IMR-90 (cell line): ENCODE measurements around the gene RETREG1. TPM values are rescaled to one million over a fixed set of nuclear protein-coding genes. Genes with fewer than 3 reads are reported as not detected.

Experiments
- ATAC-seq: fragments of 200-7000 bp; cut with Tn5 transposase; 2 replicates; pipeline ENCODE4 v1.9.1; 2020; ENCODE audit warnings: low read depth, mild to moderate bottlenecking, moderate library complexity
- BruUV-seq: library from RNA; stranded (reverse); fragments of 400-500 nt; replicated peaks from 2 replicates; lab custom pipeline; 2021; lab: Mats Ljungman, UMichigan
- CTCF ChIA-PET: fragments of 300-600 bp; formaldehyde crosslinking; extraction: SDS; loops from one replicate; lab custom pipeline; 2021; ENCODE audit warnings: antibody characterized with exemption; lab: Yijun Ruan, JAX
- POLR2A ChIA-PET: fragments of 300-600 bp; sonication (Branson Sonifier 250); formaldehyde crosslinking; loops from one replicate; lab custom pipeline; 2022; ENCODE audit warnings: antibody characterized with exemption; ENCODE audit not compliant: unreplicated experiment; lab: Charles Lee
- DNase-seq: peaks from one replicate; pipeline ENCODE4 v3.0.0; 2013
- H2AFZ ChIP-seq: replicated peaks from 2 replicates; pipeline ENCODE3; 2013; ENCODE audit warnings: low read length, mild to moderate bottlenecking; ENCODE audit not compliant: poor library complexity
- H2AK5ac ChIP-seq: 2 replicates; pipeline ENCODE4 v1.6.1; 2013; ENCODE audit warnings: low read depth, low read length, inconsistent platforms
- H2AK9ac ChIP-seq: replicated peaks from 2 replicates; pipeline ENCODE3; 2013; ENCODE audit warnings: mild to moderate bottlenecking, low read depth, low read length, moderate library complexity; ENCODE audit not compliant: poor library complexity
- H2BK120ac ChIP-seq: 2 replicates; pipeline ENCODE4 v1.6.1; 2013; ENCODE audit warnings: low read depth, low read length, inconsistent platforms
- H2BK15ac ChIP-seq: 3 replicates; pipeline ENCODE4 v1.6.1; 2013; ENCODE audit warnings: low read depth, low read length, inconsistent platforms
- H2BK20ac ChIP-seq: 2 replicates; pipeline ENCODE4 v1.6.1; 2013; ENCODE audit warnings: low read depth, mild to moderate bottlenecking, inconsistent platforms, low read length, moderate library complexity
- H2BK5ac ChIP-seq: 2 replicates; pipeline ENCODE4 v1.6.1; 2013; ENCODE audit warnings: mild to moderate bottlenecking, low read depth, low read length, inconsistent platforms; ENCODE audit not compliant: poor library complexity, severe bottlenecking
- H3K14ac ChIP-seq: replicated peaks from 2 replicates; pipeline ENCODE4 v1.6.1; 2013; ENCODE audit warnings: low read depth, low read length, inconsistent platforms
- H3K18ac ChIP-seq: 2 replicates; pipeline ENCODE4 v1.6.1; 2013; ENCODE audit warnings: low read depth, low read length, control low read depth
- H3K23ac ChIP-seq: 2 replicates; pipeline ENCODE4 v1.6.1; 2013; ENCODE audit warnings: low read depth, low read length, inconsistent platforms
- H3K27ac ChIP-seq: 2 replicates; pipeline ENCODE4 v1.5.1; 2013; ENCODE audit warnings: mild to moderate bottlenecking, control low read depth, low read length; ENCODE audit not compliant: insufficient read depth
- H3K27me3 ChIP-seq: 2 replicates; pipeline ENCODE4 v1.6.1; 2013; ENCODE audit warnings: low read length; ENCODE audit not compliant: control insufficient read depth, insufficient read depth
- H3K36me3 ChIP-seq: 2 replicates; pipeline ENCODE4 v1.6.1; 2013; ENCODE audit warnings: low read length, mixed read lengths; ENCODE audit not compliant: control insufficient read depth, insufficient read depth
- H3K4ac ChIP-seq: 2 replicates; pipeline ENCODE4 v1.6.1; 2013; ENCODE audit warnings: low read depth, low read length, inconsistent platforms
- H3K4me1 ChIP-seq: 2 replicates; pipeline ENCODE4 v1.6.1; 2013; ENCODE audit warnings: low read length, mixed read lengths; ENCODE audit not compliant: control insufficient read depth, insufficient read depth
- H3K4me2 ChIP-seq: 2 replicates; pipeline ENCODE4 v1.6.1; 2013; ENCODE audit warnings: low read depth, mild to moderate bottlenecking, control low read depth, low read length, moderate library complexity
- H3K4me3 ChIP-seq: 2 replicates; pipeline ENCODE4 v1.5.1; 2013; ENCODE audit warnings: low read depth, mild to moderate bottlenecking, control low read depth, low read length, moderate library complexity; ENCODE audit not compliant: insufficient read depth
- H3K56ac ChIP-seq: 2 replicates; pipeline ENCODE4 v1.6.1; 2013; ENCODE audit warnings: low read length, inconsistent platforms; ENCODE audit not compliant: insufficient read depth; ENCODE audit errors: extremely low read depth
- H3K79me1 ChIP-seq, 2 experiments: 2 replicates each; pipeline ENCODE4 v1.6.1; 2013; ENCODE audit warnings: low read length in 2 of 2, inconsistent platforms in 1 of 2, low read depth in 1 of 2
- H3K9ac ChIP-seq: 2 replicates; pipeline ENCODE4 v1.6.1; 2013; ENCODE audit warnings: low read depth, low read length, control low read depth
- H3K9me1 ChIP-seq: 2 replicates; pipeline ENCODE4 v1.6.1; 2013; ENCODE audit warnings: low read length, inconsistent platforms; ENCODE audit not compliant: insufficient read depth
- H3K9me3 ChIP-seq: 2 replicates; pipeline ENCODE4 v1.6.1; 2013; ENCODE audit warnings: low read length; ENCODE audit not compliant: control insufficient read depth, insufficient read depth
- H4K20me1 ChIP-seq: 2 replicates; pipeline ENCODE4 v1.6.1; 2013; ENCODE audit warnings: low read length, inconsistent platforms; ENCODE audit not compliant: insufficient read depth
- H4K5ac ChIP-seq: 2 replicates; pipeline ENCODE4 v1.6.1; 2013; ENCODE audit warnings: mild to moderate bottlenecking, low read depth, low read length, control low read depth
- H4K8ac ChIP-seq, 2 experiments: 2 replicates each; pipeline ENCODE4 v1.6.1; 2013; ENCODE audit warnings: low read depth in 2 of 2, low read length in 2 of 2, control low read depth in 1 of 2, inconsistent platforms in 1 of 2
- H4K91ac ChIP-seq: 2 replicates; pipeline ENCODE4 v1.6.1; 2013; ENCODE audit warnings: low read depth, low read length, inconsistent platforms; ENCODE audit not compliant: insufficient read depth
- CEBPB ChIP-seq: IDR thresholded peaks from 2 replicates; pipeline ENCODE4 v1.6.1; 2012; ENCODE audit warnings: low read depth, low read length, improper control_type of control experiment
- CHD1 ChIP-seq: IDR thresholded peaks from 2 replicates; pipeline ENCODE4 v1.6.1; 2012; ENCODE audit warnings: low read depth, low read length, improper control_type of control experiment
- MAFK ChIP-seq: IDR thresholded peaks from 2 replicates; pipeline ENCODE4 v1.6.1; 2012; ENCODE audit warnings: low read depth, low read length, improper control_type of control experiment
- NFE2L2 ChIP-seq: fragments of 150-350 bp; IDR thresholded peaks from 2 replicates; pipeline ENCODE4 v1.6.1; 2016; ENCODE audit warnings: low read depth, mild to moderate bottlenecking, low read length
- POLR2A ChIP-seq: IDR thresholded peaks from 2 replicates; pipeline ENCODE4 v1.6.1; 2012; ENCODE audit warnings: mild to moderate bottlenecking, low read depth, low read length
- RAD21 ChIP-seq: IDR thresholded peaks from 2 replicates; pipeline ENCODE4 v1.6.1; 2012; ENCODE audit warnings: low read length, improper control_type of control experiment
- WGBS, 2 experiments: methylation state at CpG; one replicate each; pipeline versions ENCODE4 v1.1.5 to v1.1.7; 2013; ENCODE audit warnings: missing lambda C conversion rate in 2 of 2; ENCODE audit not compliant: insufficient read length in 1 of 2; ENCODE audit errors: extremely low coverage in 2 of 2; 5-methylcytosine and 5-hydroxymethylcytosine counted together
- dilution Hi-C: fragments of 300-500 bp; cut with HindIII; formaldehyde crosslinking; loops from one replicate; pipeline ENCODE4 v1.14.3; 2018; ENCODE audit warnings: low sequenced_read_pairs; ENCODE audit not compliant: unreplicated experiment
- in situ Hi-C: fragments of 300-500 bp; cut with MboI; formaldehyde crosslinking; loops from 3 replicates; pipeline ENCODE4 v1.14.3; 2019; ENCODE audit warnings: low sequenced_read_pairs, inconsistent platforms, mixed read lengths
- intact Hi-C: fragments of 100-400 bp; cut with micrococcal nuclease; formaldehyde crosslinking; loops from 2 replicates; pipeline ENCODE4 v1.10.0; 2022
- polyA plus RNA-seq, 3 experiments: library from polyadenylated mRNA; depleted of rRNA; stranded (reverse); fragments of >200 nt; gene quantifications; 2 replicates each; pipeline ENCODE4 v1.2.3, GENCODE V29; 2012; ENCODE audit warnings: low replicate concordance in 1 of 3
- total RNA-seq: library from RNA; depleted of rRNA; stranded (reverse); fragments of >200 nt; gene quantifications from 2 replicates; pipeline ENCODE4 v1.2.3, GENCODE V29; 2012
- TF ChIP-seq, protein P1 (sequence below): fragments of 150-350 bp; IDR thresholded peaks from 2 replicates; pipeline ENCODE4 v1.6.1; 2016; ENCODE audit warnings: low read depth, mild to moderate bottlenecking, low read length, moderate library complexity, borderline replicate concordance
- TF ChIP-seq, protein P2 (sequence below): fragments of 150-350 bp; IDR thresholded peaks from 2 replicates; pipeline ENCODE4 v1.6.1; 2017; ENCODE audit warnings: mild to moderate bottlenecking, antibody characterized with exemption, low read length, low read depth
- TF ChIP-seq, protein P3 (sequence below): conservative IDR thresholded peaks from 2 replicates; pipeline ENCODE4 v1.5.1; 2012; ENCODE audit warnings: mild to moderate bottlenecking, low read depth, low read length, improper control_type of control experiment

Gene RETREG1
- total and polyA plus RNA-seq, 2 of the 4 experiments (the other 2 are of a cell fraction), result not detected

DNA sequence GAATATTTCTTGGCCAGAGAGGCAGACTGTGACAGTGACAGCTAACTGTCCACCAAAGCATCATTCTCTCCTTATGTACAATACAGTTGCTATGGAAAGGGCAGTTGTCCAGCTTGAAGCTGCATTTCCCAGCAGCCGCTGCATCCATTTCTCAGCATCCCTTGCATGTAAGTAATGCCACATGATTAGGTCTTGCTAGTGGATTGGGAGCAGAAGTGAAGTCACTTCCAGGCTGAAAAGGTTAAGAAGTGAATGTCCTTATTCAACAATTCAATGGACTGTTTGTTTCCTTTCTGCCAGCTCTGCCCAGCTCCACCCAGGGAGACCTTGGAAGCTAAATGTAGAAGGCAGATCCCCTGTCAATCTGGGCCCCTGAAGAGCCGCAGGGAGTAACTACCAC is 26.1 kb upstream of the RETREG1 start:
- no peak overlapping the region for H2AK9ac ChIP-seq
- no CpG with 5 or more reads among the region's 2 CpGs for WGBS, 2 experiments
- no peak overlapping the region for H4K8ac ChIP-seq
- no peak overlapping the region for H3K18ac ChIP-seq
- ChIA-PET CTCF (no interaction called here), POLR2A (no interaction called here)
- no peak for TF ChIP-seq CHD1
- no peak for TF ChIP-seq RAD21
- TF ChIP-seq, protein P1, sequence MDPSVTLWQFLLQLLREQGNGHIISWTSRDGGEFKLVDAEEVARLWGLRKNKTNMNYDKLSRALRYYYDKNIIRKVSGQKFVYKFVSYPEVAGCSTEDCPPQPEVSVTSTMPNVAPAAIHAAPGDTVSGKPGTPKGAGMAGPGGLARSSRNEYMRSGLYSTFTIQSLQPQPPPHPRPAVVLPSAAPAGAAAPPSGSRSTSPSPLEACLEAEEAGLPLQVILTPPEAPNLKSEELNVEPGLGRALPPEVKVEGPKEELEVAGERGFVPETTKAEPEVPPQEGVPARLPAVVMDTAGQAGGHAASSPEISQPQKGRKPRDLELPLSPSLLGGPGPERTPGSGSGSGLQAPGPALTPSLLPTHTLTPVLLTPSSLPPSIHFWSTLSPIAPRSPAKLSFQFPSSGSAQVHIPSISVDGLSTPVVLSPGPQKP, result no peak
- TF ChIP-seq MAFK, result no peak
- TF ChIP-seq, protein P2, sequence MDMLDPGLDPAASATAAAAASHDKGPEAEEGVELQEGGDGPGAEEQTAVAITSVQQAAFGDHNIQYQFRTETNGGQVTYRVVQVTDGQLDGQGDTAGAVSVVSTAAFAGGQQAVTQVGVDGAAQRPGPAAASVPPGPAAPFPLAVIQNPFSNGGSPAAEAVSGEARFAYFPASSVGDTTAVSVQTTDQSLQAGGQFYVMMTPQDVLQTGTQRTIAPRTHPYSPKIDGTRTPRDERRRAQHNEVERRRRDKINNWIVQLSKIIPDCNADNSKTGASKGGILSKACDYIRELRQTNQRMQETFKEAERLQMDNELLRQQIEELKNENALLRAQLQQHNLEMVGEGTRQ, result no peak
- TF ChIP-seq, protein P3, sequence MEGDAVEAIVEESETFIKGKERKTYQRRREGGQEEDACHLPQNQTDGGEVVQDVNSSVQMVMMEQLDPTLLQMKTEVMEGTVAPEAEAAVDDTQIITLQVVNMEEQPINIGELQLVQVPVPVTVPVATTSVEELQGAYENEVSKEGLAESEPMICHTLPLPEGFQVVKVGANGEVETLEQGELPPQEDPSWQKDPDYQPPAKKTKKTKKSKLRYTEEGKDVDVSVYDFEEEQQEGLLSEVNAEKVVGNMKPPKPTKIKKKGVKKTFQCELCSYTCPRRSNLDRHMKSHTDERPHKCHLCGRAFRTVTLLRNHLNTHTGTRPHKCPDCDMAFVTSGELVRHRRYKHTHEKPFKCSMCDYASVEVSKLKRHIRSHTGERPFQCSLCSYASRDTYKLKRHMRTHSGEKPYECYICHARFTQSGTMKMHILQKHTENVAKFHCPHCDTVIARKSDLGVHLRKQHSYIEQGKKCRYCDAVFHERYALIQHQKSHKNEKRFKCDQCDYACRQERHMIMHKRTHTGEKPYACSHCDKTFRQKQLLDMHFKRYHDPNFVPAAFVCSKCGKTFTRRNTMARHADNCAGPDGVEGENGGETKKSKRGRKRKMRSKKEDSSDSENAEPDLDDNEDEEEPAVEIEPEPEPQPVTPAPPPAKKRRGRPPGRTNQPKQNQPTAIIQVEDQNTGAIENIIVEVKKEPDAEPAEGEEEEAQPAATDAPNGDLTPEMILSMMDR, result no peak
- no peak for TF ChIP-seq CEBPB
- no peak for TF ChIP-seq NFE2L2
- no peak for TF ChIP-seq POLR2A
- H4K91ac ChIP-seq, result no peak overlapping the region
- in situ Hi-C loops (no loop called here), dilution Hi-C loops (no loop called here), intact Hi-C loops (no loop called here)
- H3K79me1 ChIP-seq, result no peaks in the 10 kb centered on the region
- no peak overlapping the region for H3K56ac ChIP-seq
- no peaks in the 10 kb centered on the region for H4K20me1 ChIP-seq
- no peak overlapping the region for H3K4me2 ChIP-seq
- no peak overlapping the region for H3K4me3 ChIP-seq
- H3K27ac ChIP-seq, result no peak overlapping the region
- ATAC-seq (no peak), DNase-seq (no peak)
- H2BK120ac ChIP-seq, result no peak overlapping the region
- H3K9ac ChIP-seq, result no peak overlapping the region
- peaks cover 17% of the 10 kb centered on the region for H3K27me3 ChIP-seq
- H3K4me1 ChIP-seq, result no peaks in the 10 kb centered on the region
- no peak overlapping the region for H2BK15ac ChIP-seq
- no TSS peak for BruUV-seq
- H3K9me1 ChIP-seq, result no peaks in the 10 kb centered on the region
- H2AK5ac ChIP-seq, result no peak overlapping the region
- H3K9me3 ChIP-seq, result no peaks in the 10 kb centered on the region
- no peak overlapping the region for H3K23ac ChIP-seq
- no peak overlapping the region for H3K4ac ChIP-seq
- H2BK5ac ChIP-seq, result no peak overlapping the region
- no peak overlapping the region for H2BK20ac ChIP-seq
- no peaks in the 10 kb centered on the region for H3K36me3 ChIP-seq
- no peak overlapping the region for H2AFZ ChIP-seq
- no peak overlapping the region for H3K14ac ChIP-seq
- no peak overlapping the region for H4K5ac ChIP-seq
